MM.1S (cell line): ENCODE measurements around the gene INPP4B.

Experiments used
- DNase-seq: peaks from one replicate; pipeline ENCODE4 v3.0.0-alpha.2; 2015
- H2AFZ ChIP-seq: fragments of 300-600 bp; sonication (generic); 2 replicates; pipeline ENCODE4 v1.6.0; 2016; ENCODE audit warnings: antibody characterized with exemption, low read length
- H3F3A ChIP-seq: fragments of 300-600 bp; sonication (generic); 2 replicates; pipeline ENCODE4 v1.6.1; 2016; ENCODE audit warnings: mild to moderate bottlenecking, antibody characterized with exemption, low read length, moderate library complexity, mixed read lengths; ENCODE audit not compliant: insufficient read depth
- H3K27ac ChIP-seq: fragments of 300-600 bp; sonication (generic); 2 replicates; pipeline ENCODE4 v1.5.1; 2016; ENCODE audit warnings: mild to moderate bottlenecking, low read length
- H3K27me3 ChIP-seq: fragments of 300-600 bp; sonication (generic); replicated peaks from 2 replicates; pipeline ENCODE4 v1.6.0; 2016; ENCODE audit warnings: low read length; ENCODE audit not compliant: insufficient read depth
- H3K36me3 ChIP-seq: fragments of 300-600 bp; sonication (generic); replicated peaks from 2 replicates; pipeline ENCODE4 v1.6.1; 2016; ENCODE audit warnings: mild to moderate bottlenecking, low read length, mixed read lengths; ENCODE audit not compliant: insufficient read depth
- H3K4me1 ChIP-seq: fragments of 300-600 bp; sonication (generic); 2 replicates; pipeline ENCODE4 v1.6.1; 2016; ENCODE audit warnings: low read length, mixed read lengths
- H3K4me2 ChIP-seq: fragments of 300-600 bp; sonication (generic); 2 replicates; pipeline ENCODE4 v1.6.0; 2016; ENCODE audit warnings: low read depth, low read length
- H3K4me3 ChIP-seq: fragments of 300-600 bp; sonication (generic); 2 replicates; pipeline ENCODE4 v1.5.1; 2016; ENCODE audit warnings: low read length, mixed read lengths
- H3K79me2 ChIP-seq: fragments of 300-600 bp; sonication (generic); 2 replicates; pipeline ENCODE4 v1.6.1; 2016; ENCODE audit warnings: mixed run types, low read length, mixed read lengths
- H3K9ac ChIP-seq: fragments of 300-600 bp; sonication (generic); 2 replicates; pipeline ENCODE4 v1.6.1; 2016; ENCODE audit warnings: low read length, mixed read lengths
- H3K9me2 ChIP-seq: fragments of 300-600 bp; sonication (generic); replicated peaks from 2 replicates; pipeline ENCODE4 v1.6.1; 2016; ENCODE audit warnings: mild to moderate bottlenecking, low read length, mixed read lengths; ENCODE audit not compliant: insufficient read depth
- H3K9me3 ChIP-seq: fragments of 300-600 bp; sonication (generic); replicated peaks from 2 replicates; pipeline ENCODE4 v1.6.1; 2016; ENCODE audit warnings: mild to moderate bottlenecking, low read length, mixed read lengths; ENCODE audit not compliant: insufficient read depth
- H4K20me1 ChIP-seq: fragments of 300-600 bp; sonication (generic); 2 replicates; pipeline ENCODE4 v1.6.1; 2016; ENCODE audit warnings: mild to moderate bottlenecking, low read length, moderate library complexity, mixed read lengths; ENCODE audit not compliant: insufficient read depth
- EZH2 ChIP-seq: fragments of 300-600 bp; sonication (generic); optimal IDR thresholded peaks from 2 replicates; pipeline ENCODE3; 2017; ENCODE audit warnings: low read depth, mild to moderate bottlenecking, antibody characterized with exemption, low read length, mixed read lengths
- EZH2phosphoT487 ChIP-seq: fragments of 300-600 bp; sonication (generic); IDR thresholded peaks from 2 replicates; pipeline ENCODE4 v1.6.1; 2018; ENCODE audit warnings: antibody characterized with exemption, low read length
- TF ChIP-seq, protein P1 (sequence below): fragments of 300-600 bp; sonication (generic); IDR thresholded peaks from 2 replicates; pipeline ENCODE4 v1.5.1; 2016; ENCODE audit warnings: antibody characterized with exemption, low read length, mixed read lengths

INPP4B gene

DNA sequence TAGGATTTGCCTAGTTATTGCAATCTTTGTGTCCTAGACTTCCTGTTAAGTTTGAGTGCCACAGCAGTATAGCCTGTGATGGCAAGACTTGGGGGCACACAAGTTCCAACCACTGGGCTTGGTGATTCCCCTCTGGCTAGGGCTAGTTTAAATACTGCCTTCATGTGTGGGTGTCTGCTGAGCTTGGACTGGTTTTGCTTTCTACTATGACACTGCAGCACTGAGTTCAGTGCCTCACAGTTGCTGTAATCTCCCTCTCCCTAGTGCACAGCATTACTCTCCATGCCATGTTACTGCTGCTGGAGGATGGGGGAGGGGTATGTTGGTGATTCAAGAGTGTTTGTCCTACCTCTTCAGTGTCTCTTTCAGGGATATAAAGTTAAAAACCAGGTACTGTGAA, 830.1 kb downstream of the INPP4B start:
- Histone ChIP-seq H3F3A (no peaks in the 10 kb centered on the region), H3K36me3 (0 out of 2 replicates have a peak, but pooled peaks cover 3% of the 10 kb centered on the region), H3K4me1 (no peaks in the 10 kb centered on the region), H2AFZ (no peak overlapping the region), H3K4me2 (no peak overlapping the region), H3K9ac (no peak overlapping the region), H3K4me3 (no peak overlapping the region), H3K79me2 (no peaks in the 10 kb centered on the region), H3K9me3 (no peaks in the 10 kb centered on the region), H3K27me3 (no peaks in the 10 kb centered on the region), H3K27ac (no peak overlapping the region), H4K20me1 (no peaks in the 10 kb centered on the region), H3K9me2 (no peaks in the 10 kb centered on the region)
- no peak for DNase-seq
- TF ChIP-seq EZH2 (no peak), EZH2phosphoT487 (no peak)
- TF ChIP-seq, protein P1, sequence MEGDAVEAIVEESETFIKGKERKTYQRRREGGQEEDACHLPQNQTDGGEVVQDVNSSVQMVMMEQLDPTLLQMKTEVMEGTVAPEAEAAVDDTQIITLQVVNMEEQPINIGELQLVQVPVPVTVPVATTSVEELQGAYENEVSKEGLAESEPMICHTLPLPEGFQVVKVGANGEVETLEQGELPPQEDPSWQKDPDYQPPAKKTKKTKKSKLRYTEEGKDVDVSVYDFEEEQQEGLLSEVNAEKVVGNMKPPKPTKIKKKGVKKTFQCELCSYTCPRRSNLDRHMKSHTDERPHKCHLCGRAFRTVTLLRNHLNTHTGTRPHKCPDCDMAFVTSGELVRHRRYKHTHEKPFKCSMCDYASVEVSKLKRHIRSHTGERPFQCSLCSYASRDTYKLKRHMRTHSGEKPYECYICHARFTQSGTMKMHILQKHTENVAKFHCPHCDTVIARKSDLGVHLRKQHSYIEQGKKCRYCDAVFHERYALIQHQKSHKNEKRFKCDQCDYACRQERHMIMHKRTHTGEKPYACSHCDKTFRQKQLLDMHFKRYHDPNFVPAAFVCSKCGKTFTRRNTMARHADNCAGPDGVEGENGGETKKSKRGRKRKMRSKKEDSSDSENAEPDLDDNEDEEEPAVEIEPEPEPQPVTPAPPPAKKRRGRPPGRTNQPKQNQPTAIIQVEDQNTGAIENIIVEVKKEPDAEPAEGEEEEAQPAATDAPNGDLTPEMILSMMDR, result no peak

DNA sequence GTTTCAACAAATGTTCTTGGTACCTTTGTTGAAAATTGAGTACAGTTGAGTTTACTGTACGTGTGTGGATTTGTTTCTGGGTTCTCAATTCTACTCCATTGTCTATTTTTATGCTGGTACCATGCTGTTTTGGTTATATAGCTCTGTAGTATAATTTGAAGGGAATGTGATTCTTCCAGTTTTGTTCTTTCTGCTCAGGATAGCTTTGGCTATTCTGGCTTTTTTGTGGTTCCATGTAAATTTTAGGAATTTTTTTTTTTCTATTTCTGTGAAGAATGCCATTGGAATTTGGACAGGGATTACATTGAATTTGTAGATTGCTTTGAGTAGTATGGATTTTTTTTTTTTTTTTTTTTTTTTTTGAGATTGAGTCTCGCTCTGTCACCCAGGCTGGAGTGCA, 836.4 kb downstream of the INPP4B start:
- H3K4me3 ChIP-seq, result no peak overlapping the region
- H3K27ac ChIP-seq, result no peak overlapping the region
- no peaks in the 10 kb centered on the region for H3K36me3 ChIP-seq
- H3K9me2 ChIP-seq, result no peaks in the 10 kb centered on the region
- H3K9me3 ChIP-seq, result no peaks in the 10 kb centered on the region
- H3K9ac ChIP-seq, result no peak overlapping the region
- no peaks in the 10 kb centered on the region for H3K27me3 ChIP-seq
- TF ChIP-seq, protein P1, result no peak
- TF ChIP-seq EZH2 (no peak), EZH2phosphoT487 (no peak)
- no peaks in the 10 kb centered on the region for H3K79me2 ChIP-seq
- no peaks in the 10 kb centered on the region for H4K20me1 ChIP-seq
- no peak overlapping the region for H2AFZ ChIP-seq
- no peak for DNase-seq
- H3F3A ChIP-seq, result no peaks in the 10 kb centered on the region
- no peaks in the 10 kb centered on the region for H3K4me1 ChIP-seq
- no peak overlapping the region for H3K4me2 ChIP-seq

DNA sequence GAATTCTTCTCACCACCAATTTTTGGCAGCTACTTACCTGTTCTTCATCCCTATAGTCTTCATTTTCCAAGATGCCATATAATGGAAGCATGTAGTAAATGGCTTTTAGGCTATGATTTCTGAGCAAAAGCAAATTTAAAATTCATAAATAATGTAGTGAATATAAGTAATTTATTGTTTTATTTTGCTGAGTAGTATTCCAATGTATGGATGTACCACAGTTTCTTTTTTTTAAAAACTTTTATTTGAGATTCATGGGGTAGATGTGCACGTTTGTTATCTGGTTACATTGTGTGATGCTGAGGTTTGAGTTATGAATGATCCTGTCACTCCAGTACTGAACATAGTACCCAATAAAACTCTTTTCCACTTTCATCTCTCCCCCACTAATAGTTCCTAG, 840.6 kb downstream of the INPP4B start:
- H2AFZ ChIP-seq, result no peak overlapping the region
- H3K9me3 ChIP-seq, result no peaks in the 10 kb centered on the region
- H3K27me3 ChIP-seq, result no peaks in the 10 kb centered on the region
- H3K4me1 ChIP-seq, result no peaks in the 10 kb centered on the region
- no peaks in the 10 kb centered on the region for H3K9me2 ChIP-seq
- DNase-seq, result no peak
- H3K4me2 ChIP-seq, result no peak overlapping the region
- no peaks in the 10 kb centered on the region for H3F3A ChIP-seq
- TF ChIP-seq EZH2phosphoT487 (no peak), EZH2 (no peak)
- TF ChIP-seq, protein P1, result no peak
- no peak overlapping the region for H3K27ac ChIP-seq
- no peaks in the 10 kb centered on the region for H3K79me2 ChIP-seq
- H3K36me3 ChIP-seq, result no peaks in the 10 kb centered on the region
- H3K9ac ChIP-seq, result no peak overlapping the region
- no peak overlapping the region for H3K4me3 ChIP-seq
- no peaks in the 10 kb centered on the region for H4K20me1 ChIP-seq
